Middle frontal gyrus (tissue), 1 donor: ENCODE measurements around the gene PCGF3.
A peak's percentile ranks its signal among the peaks of the same experiment; 100 is the strongest.
"Not testable (repeated sequence)": the region's sequence is repeated elsewhere in the genome, so short reads cannot be mapped to it uniquely, and the experiment has no call there.

Source experiments
- DNase-seq: peaks from one replicate; pipeline ENCODE4 v3.0.0-alpha.2; 2015; ENCODE audit warnings: low spot score; ENCODE audit errors: extremely low spot score

PCGF3 gene

DNA sequence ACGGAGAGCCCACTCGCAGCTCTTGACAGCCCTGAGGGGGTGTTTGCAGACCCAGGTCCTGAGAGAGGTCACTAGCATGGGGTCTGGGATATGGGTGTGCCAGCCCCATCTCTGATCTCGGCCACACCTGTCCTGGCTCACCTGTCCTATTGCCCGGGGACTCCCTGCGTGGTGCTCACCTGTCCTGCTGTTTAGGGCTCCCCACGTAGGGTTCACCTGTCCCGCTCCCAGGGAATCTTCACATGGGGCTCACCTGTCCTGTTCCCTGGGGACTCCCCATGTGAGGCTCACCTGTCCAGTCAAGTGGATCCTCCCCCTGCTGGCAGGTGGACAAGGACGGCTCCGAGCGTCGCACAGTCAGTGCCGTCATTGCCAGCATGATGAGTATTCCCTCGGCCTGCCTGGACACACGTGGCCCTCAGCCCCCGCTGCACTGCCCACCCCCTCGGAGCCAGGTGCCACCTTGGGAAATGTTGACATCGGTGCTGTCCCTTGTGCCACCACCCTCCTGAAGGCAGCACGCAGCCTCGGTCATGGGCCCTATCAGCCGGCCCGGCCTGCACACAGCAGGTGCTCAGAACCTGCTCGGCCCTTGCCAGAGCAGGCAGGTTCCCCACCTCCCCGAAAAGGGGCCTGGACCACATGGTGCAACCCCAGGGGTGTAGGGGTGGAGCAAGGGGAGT lies 23.0 kb upstream of the PCGF3 start:
- DNase-seq, result no peak

DNA sequence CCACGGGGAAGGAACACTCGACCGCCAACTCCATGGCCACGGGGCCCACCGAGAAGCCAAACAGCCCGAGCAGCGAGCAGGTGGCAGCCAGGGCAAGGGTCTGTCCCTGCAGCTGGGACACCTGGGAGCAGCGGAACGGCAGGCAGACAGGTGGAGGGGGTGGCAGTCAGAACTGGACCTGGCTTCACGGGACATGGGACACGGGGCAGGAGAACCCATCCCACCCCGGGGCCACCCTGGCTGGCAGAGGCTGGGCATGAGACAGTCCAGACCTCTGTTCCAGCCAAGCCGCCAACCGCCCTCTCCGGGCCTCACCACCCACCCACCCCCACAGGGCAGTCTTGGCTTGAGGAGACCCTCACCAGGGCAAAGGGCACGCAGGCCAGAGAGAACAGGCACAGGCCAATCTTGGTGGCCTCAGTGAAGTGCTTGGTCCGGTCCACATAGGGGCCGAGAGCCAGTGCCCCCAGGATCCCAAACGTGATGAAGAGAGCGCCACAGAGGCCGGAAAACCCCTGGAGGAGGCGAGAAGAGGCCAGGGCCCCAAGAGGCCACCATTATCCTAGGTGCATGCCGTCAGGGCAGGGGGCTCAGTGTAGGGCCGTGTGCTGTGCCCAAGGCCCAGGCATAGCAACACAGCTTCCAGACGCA lies 22.3 kb upstream of the PCGF3 start:
- DNase-seq, result no peak

DNA sequence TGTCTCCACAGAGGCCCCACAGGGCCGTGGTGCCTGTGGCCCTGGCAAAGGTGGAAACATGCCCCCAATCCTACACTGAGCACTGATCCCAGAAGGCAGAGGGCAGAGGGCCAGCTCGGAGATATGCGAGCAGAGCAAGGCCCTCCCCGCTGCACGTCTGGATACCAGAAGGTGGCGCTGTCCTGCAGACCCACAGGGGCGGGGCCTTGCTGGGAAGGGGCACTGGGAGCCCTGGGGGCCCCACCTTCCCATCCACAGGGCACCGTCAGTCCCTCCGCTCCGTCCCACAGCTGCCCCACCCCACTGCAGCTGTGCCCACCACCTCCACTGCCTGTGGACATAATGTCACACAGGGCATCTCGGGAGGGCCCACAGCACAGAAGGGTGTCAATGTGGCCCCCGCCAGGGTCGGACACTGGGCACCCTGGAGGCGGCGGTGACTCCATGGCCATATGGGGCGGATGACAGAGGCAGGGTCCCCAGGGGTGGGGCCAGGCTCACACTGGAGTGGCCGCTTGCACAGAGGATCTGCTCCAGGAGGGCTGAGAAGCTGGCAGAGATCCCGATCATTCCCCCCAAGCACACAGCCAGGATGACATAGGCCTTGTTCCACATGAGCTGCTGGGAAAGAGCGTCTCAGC lies 21.5 kb upstream of the PCGF3 start:
- peak; percentile 56 for DNase-seq

DNA sequence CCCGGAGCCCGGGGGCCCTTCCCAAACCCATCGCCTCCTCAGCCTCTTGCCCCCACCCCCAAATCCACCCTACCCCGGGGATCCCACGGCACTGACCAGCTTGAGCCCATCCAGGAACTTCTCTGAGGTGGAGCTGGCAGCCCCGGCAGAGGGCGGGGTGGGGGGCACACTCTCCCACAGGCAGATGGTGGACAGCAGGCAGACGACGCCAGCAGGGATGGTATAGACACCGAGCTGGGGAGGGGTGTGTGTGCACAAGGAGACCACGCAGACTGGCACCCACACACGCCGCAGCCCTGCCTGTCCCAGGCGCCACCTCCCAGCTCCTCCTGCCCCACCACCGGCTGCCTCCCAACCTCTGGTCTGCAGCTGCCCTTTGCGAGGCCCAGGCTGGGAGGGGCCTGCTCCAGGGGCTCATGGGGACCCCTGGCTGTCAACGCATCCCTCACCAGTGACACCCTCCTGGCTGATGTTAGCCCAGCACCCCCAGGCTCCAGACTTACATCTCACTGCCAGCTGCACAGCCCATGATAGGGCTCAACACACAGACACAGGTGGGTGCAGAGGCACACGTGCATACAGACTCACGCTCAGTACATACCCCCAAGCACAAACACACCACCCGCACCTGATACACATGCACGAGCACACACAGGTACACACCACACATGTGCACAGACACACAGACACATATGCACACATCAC lies 20.9 kb upstream of the PCGF3 start:
- DNase-seq, result no peak

DNA sequence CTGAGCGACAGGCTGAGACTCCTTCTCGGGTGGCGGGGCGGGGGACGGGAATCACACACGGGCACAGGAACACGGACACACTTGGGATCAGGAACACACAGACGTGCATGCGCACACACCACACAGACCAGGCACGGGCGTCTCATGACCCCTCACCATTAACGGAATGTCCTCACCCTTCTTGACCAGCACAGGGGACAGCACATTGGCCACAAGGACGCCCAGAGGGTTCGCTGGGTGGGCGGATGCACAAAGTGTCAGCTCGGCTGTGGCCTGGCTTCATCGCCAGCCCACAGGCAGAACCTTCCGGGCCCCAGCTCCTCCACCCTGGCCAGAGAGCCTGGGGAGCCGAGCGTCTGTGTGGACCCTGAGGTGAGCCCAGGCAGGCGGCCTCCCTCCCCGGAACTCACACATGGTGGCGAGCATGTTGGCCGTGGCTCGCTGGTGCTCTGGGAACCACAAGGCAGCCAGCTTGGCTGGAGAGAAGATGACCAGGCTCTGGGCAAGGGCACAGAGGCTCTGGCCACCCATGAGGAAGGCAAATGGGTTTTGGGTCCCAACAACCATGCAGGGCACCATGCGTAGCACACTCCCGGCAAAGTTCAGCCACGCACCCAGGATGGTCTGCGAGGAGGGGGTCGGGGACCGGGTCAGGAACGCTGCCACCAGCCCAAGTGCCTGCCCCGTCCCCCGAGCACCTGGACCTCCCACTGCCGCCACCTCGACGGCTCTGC lies 19.8 kb upstream of the PCGF3 start:
- no peak for DNase-seq

DNA sequence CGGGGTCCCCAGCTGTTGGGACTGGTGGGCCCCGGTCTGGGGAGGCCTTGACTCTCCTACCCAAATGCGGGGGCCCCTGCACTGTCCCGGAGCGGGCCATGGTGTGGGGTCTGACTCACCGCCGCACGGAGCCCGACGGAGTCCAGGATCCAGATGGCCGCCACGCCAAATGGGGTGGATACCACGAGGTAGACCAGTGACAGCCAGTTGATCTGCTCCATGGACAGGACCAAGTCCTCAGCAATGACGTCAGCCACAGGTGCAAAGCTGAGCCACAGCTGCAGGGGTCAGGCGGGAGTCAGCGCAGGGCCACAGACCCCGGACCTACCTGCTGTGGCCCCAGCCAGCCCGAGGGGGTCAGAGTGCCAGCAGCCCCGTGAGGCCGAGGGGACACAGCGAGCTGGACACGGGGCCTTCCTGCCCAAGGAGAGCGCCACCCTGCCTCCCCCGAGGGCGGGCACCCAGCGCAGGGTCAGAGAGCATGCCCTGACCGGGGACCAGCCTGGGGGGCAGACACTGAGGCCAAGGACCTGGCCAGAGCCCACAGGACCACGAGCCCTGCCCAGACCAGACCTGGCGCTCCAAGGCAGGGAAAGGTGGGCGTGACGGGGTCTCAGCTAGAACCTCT lies 19.1 kb upstream of the PCGF3 start:
- DNase-seq, result no peak

DNA sequence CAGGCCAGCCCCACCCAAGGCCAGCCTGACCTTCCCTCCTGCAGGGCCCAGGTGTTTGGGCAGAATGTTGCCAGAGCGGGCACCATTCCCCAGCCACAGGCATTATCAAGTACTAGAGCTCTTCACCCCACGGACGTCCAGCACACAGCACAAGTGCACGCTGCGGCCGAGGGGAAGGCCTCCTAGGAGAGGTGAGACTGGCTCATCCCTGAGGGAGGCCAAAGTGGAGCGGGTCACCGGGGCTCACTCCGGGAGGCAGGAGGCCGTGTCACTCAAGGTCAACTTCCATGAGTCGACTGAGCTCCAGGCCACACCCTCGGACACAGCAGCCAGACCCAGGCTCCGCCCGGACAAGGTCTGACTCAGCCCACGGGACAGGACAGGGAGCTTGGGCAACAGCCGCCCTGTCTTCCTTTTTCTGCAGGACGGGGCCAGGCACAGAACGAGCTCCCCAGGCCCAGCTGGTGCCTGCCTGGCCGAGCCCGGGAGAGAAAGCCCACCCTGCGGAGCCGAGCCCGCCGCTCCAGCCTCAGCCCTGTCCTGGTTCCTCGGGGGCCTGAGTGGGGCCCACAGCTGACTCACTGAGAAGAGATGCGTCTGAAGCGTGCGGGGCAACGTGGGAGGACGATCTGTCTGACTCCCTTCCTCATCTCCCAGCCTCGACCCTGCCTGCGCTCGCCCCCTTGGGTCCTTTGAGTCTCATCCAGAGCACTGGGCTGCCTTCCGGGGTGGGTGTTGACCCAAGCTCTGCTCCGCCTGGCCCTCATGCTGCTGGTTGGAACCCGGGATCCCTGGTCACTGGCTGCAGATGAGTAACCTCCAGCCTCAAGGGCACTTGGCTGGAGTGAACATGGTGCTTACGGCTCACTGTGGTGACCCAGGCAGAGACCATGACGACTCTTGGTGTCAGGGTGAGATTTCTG lies 18.3 kb upstream of the PCGF3 start:
- DNase-seq, result no peak

DNA sequence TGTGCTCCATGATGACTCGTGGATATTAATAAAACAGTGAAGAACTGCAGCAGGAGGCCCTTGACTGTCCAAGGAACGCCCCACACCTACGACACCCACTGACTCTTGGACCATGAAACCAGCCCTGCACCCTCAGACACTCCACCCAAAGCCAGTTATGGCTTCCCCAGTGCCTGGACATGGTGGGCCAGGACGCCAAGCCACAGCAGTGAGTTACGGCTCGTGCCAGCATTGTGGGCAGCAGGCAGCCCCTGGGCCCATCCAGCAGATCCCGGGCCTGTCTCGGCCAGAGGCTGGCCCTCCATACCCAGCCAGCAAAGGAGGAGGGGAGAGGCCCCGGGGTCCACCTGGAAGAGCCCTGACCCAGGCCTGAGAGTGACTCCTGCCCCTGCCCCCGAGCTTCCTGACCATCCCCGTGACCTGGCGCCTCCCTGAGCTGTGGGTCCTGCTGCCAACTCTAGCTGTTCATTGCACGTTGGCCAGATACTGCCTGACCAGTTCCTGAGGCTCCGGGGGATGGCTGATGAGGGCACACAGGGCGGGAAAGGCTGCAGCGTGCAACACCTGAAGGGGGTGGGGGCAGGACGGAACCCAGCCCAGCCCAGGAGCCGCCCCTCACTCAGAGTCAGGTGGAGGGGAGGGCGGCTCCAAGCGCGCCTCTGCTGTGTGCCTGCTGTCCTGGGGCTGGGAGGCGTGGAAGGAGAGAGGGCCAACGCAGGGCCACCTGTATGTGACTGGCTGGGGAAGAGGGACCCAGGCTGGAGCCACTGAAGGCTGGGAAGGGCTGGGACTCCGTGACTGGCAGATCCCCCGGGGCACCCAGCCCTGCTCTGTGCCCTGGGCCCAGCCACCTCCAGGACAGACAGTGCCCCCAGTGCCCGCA lies 17.4 kb upstream of the PCGF3 start:
- no peak for DNase-seq

DNA sequence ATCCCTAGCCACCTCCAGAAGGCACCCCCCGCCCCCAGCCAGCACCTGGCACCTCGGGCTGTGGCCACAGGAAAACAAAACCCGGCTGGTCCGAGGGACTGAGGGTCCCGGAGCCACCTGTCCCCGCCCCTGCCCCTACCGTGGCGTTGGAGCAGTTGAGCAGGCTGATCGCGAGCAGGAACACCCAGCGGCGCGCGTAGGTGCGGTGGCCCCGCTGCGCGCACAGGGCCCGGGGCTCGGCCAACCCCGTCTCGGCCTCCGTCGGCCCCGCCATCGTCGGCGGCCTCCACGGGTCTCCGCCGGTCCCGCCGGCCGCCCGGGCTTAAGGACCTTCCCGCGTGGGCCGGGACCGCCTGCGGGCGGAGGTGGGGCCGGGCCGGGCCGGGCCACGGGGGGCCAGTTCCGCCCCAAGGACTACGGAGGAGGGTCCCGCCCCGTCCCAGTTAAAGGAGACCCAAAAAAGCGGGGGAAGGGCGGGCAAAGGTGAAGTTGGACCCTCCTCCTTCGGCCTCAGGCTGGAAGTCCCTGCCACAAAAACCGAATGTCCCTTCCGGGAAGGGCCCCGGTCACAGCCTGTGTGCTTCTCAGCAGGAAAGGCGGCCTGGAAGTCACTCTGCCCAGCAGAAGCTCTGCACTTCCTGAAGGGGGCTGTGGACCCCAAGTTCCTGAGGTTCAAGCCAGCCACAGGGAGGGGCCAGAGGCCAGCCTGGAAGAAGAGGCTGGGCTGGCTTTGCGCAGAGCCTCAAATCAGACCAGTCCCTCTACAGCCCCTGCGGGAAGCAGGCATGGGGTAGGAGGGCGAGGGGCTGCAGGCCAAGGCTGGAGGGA lies 16.6 kb upstream of the PCGF3 start, which contains the start of gene SLC49A3:
Gene SLC49A3 (minus strand): TSS at position 298 of the 828 bp plus-strand sequence. CDS start 24 bp downstream, at position 274.
- DNase-seq, result no peak

DNA sequence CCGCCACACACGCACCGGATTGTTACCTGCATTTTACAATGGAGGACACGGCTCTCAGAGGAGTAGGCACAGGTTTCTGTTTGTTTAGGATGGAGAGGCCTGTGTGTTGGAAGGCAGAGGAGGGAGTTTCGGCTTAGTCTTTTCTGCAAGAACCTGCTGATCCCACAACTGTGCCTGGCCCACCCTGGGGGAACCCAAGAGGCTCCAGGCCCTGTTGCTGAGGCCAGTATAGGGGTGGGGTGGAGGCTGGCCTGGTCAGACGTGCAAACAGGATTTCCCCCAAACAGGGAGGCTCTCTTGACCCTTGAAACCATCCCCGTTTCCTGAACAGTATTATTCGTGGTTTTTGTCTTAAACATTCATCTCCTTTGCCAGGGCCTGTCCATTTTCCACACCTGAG lies 15.9 kb upstream of the PCGF3 start:
- DNase-seq, result no peak

DNA sequence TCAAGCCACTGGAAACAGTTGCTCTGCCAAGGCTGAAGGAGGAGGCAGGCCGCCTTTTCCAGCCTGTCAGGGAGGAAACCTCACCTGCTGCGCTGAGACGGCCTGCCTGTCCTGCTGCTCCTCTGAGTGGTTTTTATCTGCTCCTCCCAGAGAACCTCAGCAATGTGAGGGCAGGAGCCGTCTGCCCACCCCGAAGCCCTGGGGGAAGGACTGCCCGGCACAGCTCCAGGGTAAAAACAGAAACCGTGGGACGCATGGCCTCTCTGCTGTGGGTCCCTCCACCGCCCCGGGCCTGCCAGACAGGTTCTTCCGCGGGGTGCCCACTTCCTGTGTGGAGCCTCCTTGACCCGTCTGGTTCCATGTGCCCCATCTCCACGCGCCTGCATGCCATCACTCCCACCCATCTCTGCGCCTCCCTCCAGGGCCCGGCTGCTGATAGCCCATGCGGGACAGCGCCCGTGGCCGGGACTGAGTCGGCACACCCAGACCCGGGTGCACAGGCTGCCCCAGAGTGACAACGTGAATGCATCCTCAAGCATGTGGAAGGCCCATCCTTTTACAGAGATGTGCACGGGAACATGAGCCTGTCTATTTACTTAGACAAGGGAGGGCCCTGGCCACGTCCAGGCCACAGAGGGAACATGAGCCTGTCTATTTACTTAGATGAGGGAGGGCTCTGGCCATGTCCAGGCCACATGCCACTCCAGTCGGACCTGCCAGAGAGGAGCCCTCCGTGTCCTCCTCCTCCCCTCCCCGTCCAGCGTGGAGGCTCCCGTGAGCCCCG lies 12.7 kb upstream of the PCGF3 start:
- no peak for DNase-seq

DNA sequence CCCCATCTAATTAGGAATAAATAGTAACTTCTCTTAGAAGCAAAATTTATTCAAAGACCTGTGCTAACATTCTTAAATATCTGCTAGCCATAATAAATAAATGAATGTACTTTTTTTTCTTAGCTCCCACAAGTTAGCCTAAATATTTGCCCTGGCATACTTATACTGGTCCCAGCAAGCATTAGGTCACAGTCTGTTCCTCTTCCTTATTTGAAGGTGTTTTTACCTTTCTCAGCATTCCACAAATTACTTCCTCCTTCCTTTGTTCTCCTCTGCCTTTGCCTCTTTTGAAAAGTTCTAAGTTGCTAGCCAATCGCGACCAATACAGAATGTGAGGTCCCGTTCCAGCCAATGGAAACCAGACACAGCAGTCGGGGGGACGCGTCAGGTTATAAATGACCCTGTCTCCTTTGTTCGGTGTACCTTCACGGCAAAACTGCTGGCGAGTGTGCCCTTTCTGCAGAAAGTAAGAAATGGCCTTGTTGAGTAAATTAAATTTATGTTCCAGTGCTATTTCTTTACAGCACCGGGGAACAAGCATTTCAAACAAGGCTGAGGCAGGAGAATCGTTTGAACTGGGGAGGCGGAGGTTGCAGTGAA lies 11.2 kb upstream of the PCGF3 start:
- DNase-seq, result not testable (repeated sequence)

DNA sequence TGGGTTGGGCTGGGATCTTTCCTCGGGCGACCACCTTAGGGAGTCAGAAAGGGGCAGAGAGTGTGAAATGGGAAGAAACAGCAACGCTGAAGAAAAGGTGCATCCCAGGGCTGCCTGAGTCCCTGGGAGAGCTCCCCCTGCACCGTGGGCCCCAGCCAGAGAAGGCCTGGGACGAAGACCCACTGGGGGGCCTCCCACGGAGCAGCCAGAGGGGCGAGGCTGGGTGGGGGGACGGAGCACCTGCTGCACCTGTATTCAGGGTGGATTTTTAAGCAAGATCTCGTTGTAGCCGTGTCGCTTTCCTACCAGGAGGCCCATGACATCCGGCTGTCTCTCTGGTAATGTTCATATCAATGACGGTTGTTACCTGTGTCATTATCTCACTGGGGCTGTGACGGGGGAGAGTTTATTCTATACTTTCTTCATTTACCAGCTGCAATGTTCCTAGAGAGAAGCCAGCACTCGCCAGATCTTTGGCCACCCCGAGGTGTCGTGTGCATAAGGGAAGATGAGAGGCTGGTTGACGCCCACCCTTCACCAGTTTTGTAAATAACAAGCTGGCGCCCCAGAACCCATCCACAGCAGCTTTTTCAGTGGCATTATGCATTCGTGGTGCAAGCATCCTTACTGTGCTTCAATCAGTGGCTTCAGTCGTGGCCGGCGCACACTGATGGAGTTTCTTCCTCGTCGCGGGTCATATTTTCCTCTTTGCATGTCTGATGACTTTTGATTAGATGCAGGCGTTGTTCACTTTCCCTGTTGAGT lies 5.6 kb upstream of the PCGF3 start:
- DNase-seq, result no peak

DNA sequence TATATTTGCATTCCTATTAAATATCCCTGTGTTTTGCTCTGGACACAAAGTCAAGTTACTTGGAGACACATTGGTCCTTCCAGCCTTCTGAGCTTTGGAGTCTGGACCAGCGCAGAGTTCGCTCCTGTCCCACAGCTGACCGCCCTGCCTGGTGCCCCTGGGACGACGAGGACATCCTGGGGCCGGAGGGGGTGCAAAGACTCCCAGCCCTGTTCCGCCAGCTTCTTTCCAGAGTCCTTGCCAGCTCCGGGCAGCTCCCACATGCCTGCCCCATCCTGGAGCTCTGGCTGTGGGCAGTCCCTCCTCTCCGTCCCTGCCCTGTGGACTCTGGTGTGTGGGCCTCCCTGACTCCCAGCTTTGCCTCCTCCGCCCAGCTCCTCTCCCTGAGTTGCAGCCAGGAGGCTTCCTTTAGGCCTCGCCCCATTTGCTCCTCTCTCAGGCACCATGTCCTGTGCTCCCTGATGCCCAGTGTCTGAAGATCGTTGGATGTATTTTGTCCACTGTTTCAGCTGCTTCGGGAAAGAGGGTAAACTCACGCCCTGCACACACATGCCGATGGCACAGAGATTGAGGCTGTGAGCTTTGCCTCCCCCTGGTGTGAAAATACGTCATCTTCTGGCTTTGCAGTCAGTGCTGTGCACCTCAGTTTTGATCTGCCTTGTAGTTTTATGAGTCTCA lies 4.9 kb upstream of the PCGF3 start:
- no peak for DNase-seq

DNA sequence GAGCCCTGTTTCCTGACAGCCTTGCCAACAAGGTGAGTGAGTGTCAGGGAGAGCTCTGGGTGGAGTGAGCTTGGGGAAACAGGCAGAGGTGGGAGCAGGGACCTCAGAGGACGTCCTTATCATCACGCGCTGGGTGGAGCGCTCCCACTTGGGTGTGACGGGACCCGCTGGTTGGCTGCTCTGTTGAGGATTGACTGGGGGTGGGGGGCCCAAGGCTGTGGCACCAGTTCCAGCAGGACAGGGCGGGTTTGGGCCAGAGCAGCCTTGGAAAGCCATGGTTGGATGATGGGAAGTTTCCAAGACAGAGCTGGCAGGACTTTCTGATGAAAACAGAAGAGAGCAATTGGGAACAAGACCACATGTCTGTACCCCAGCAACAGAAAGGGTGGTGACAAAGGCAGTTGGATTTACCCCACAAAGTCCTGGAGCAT lies 3.0 kb upstream of the PCGF3 start:
- no peak for DNase-seq
